ENCODE results near the gene FADS1.

DNA sequence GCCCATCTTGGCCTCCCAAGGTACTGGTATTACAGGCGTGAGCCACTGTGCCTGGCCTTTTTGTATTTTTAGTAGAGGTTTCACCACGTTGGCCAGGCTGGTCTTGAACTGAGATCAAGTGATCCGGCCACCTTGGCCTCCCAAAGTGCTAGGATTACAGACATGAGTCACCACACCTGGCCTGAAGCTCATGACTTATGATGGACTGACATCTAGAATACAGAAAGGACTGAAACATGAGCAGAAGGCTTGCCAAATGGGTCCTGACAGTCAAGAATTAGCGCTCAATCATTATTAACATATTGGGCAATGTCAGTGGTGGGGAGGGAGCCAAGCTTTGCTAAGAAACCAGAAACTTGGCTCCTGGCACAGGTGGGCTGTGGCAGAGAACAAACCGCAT, 5.0 kb downstream of the FADS1 start:
- TF ChIP-seq, protein P1, sequence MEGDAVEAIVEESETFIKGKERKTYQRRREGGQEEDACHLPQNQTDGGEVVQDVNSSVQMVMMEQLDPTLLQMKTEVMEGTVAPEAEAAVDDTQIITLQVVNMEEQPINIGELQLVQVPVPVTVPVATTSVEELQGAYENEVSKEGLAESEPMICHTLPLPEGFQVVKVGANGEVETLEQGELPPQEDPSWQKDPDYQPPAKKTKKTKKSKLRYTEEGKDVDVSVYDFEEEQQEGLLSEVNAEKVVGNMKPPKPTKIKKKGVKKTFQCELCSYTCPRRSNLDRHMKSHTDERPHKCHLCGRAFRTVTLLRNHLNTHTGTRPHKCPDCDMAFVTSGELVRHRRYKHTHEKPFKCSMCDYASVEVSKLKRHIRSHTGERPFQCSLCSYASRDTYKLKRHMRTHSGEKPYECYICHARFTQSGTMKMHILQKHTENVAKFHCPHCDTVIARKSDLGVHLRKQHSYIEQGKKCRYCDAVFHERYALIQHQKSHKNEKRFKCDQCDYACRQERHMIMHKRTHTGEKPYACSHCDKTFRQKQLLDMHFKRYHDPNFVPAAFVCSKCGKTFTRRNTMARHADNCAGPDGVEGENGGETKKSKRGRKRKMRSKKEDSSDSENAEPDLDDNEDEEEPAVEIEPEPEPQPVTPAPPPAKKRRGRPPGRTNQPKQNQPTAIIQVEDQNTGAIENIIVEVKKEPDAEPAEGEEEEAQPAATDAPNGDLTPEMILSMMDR (conservative IDR thresholded peaks at IDR 0.05; ENCODE audit: low read depth, low read length), result no peak
- TF ChIP-seq EZH2 (IDR thresholded peaks at IDR 0.05; ENCODE audit: borderline replicate concordance, low read depth, low read length, poor library complexity, severe bottlenecking), result no peak

Data from A673 (cell line).